ENCODE results near the gene HMGXB3.

The HMGXB3 gene

DNA sequence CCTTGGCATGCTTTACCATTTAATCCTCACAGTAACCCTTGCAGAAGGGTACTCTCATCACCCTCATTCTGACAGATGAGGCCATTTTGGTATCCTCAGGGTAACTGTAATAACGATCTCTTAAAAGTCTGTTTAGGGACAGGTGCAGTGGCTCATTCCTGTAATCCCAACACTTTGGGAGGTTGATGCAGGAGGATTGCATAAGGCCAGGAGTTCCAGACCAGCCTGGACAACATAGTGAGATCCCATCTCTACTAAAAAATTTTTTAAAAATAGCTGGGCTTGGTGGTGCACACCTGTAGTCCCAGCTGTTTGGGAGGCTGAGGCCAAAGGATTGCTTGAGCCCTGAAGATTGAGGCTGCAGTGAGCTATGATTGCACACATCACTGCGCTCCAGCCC, 54.0 kb downstream of the HMGXB3 start:
- no peak overlapping the region for H3K4me3 ChIP-seq (ENCODE audit: low read depth, low read length)
- TF ChIP-seq, protein P1, sequence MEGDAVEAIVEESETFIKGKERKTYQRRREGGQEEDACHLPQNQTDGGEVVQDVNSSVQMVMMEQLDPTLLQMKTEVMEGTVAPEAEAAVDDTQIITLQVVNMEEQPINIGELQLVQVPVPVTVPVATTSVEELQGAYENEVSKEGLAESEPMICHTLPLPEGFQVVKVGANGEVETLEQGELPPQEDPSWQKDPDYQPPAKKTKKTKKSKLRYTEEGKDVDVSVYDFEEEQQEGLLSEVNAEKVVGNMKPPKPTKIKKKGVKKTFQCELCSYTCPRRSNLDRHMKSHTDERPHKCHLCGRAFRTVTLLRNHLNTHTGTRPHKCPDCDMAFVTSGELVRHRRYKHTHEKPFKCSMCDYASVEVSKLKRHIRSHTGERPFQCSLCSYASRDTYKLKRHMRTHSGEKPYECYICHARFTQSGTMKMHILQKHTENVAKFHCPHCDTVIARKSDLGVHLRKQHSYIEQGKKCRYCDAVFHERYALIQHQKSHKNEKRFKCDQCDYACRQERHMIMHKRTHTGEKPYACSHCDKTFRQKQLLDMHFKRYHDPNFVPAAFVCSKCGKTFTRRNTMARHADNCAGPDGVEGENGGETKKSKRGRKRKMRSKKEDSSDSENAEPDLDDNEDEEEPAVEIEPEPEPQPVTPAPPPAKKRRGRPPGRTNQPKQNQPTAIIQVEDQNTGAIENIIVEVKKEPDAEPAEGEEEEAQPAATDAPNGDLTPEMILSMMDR (IDR thresholded peaks at IDR 0.05; ENCODE audit: low read depth, low read length): no peak

DNA sequence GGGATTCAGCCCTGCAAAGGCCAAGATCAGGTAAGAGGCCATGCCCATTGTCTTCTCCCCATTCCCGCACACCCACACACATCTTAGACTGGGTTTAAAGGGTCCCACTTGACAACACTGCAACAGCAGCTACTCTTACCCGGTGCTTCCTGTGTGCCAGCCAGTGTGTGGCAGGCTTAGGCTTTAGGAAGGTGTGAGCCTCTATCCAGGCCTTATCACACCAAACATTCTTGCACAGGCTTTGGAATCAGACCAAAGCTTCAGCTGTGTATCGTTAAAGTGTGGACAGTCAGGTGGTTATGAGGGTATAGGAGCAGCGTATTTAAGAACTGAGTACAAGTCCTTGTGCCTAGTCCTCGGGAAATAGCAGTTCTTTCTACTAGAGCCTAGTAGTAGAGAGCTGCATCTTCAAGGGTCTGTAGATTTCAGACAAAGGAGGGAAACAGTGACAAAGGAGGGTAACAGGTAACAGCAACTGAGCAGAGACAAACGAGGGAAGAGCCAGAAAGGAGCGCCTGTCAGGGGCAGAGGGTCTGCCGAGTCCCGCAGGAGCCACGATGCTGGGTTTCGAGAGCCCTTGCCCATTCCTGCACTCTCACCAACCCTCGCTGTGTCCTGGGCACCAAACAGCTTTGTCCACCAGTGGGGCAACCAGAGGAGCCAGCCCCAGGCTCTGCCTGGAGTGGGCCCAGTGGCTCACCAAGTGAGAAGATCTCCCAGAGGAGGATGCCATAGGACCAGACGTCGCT, 55.0 kb downstream of the HMGXB3 start:
- TF ChIP-seq, protein P1 (IDR thresholded peaks at IDR 0.05; ENCODE audit: low read depth, low read length): no peak
- no peak overlapping the region for H3K4me3 ChIP-seq (ENCODE audit: low read depth, low read length)

DNA sequence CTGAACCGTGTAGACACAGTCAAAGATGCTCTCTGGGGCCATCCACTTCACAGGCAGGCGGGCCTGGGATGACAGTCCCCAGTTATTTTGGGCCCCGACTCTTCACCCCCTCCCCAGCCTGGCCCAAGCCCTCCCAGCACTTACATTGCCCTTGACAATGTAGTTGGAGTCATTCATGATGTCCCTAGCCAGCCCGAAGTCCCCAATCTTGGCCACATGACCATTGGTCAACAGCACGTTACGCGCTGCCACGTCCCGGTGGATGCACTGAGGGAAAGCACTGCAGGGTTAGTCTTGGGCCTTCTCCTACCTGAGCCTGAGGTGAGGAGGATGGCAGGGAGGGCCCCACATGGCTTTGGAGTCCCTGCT, 55.5 kb downstream of the HMGXB3 start:
- TF ChIP-seq, protein P1 (IDR thresholded peaks at IDR 0.05; ENCODE audit: low read depth, low read length): no peak
- H3K4me3 ChIP-seq (ENCODE audit: low read depth, low read length): no peak overlapping the region

DNA sequence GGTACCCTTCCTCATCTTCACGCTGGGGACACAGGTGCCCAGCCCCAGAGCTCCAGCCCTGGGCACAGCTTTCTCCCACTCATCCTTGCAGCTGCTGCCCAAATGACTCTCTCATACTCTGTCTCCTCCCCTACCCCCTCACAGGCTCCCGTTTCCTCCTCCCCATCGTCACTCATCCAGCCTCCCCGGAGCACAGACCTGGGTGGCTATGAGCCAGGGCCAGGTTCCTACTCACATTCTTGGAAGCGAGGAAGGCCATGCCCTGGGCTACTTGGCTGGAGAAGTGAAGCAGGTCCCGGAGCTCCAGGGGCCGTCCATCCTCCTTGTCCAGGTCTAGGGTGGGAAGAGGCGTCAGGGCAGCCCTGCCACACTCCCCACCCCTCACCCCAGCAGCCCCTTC, 56.5 kb downstream of the HMGXB3 start:
- TF ChIP-seq, protein P1 (IDR thresholded peaks at IDR 0.05; ENCODE audit: low read depth, low read length): no peak
- H3K4me3 ChIP-seq (ENCODE audit: low read depth, low read length): no peak overlapping the region

DNA sequence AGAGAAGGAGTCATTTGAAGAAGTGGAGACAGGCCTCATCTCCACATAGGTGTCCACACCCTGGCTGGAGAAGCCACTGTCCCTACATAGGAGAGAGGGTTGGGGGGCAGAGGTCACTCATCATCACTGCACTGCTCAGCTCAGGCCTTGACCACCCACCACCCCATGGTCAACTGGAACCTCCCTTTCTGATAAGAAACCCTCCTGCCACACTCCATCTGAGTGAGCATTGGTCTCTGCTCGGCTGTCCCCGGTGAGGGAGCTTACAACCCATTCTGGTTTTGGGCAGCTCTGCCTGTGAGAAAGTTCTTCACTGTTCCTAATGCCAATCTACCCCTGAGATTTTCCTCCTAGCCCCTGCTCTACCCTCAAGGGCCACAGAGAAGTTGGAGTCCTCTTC, 57.0 kb downstream of the HMGXB3 start:
- TF ChIP-seq, protein P1 (IDR thresholded peaks at IDR 0.05; ENCODE audit: low read depth, low read length): no peak
- H3K4me3 ChIP-seq (ENCODE audit: low read depth, low read length): no peak overlapping the region

DNA sequence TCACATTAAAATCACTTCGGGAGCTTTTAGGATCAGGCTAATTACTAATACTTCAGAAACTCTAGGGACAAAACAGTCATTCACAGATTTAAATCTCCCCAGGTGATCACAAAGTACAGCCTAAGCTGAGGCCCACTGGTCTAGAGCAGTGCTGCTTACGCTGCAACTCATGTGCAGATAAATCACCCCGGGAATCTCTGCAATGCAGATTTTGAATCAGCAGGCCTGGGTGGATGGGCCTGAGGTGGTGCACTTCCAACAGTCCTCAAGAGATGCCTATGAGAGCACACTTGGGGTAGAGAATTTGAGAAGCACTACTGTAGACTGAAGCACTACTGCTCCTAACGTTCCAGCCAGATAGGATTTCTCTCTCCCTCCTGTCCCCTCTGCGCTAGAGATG, 57.5 kb downstream of the HMGXB3 start:
- TF ChIP-seq, protein P1 (IDR thresholded peaks at IDR 0.05; ENCODE audit: low read depth, low read length): no peak
- H3K4me3 ChIP-seq (ENCODE audit: low read depth, low read length): no peak overlapping the region

DNA sequence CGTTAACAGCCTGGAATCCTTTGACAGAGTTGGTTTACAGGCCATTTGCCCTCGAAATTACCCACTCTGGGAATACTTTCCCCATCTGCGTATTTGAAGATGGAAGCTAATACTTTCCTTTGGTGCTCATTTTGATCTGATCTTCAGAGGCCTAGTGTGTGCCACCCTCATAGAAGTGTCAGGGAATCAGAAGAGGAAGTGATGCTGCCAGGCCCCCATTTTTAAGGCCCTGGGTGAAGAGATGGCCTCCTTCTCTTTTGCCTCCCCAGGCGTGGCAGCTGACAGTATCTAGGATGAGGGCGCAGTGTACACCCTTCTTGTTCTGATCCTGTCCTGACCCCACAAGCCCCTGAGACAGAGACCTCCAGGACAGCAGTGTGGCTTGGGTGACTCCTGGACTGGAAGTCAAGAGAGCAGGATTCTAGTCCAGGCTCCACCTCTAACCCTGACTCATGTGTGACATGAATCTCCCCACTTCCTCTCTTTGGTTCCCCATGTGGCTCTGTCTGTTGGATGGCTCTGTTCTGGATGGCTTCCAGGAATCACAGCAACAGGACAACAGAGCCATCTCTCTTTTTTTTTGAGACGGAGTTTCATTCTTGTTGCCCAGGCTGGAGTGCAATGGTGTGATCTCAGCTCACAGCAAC, 58.1 kb downstream of the HMGXB3 start:
- H3K4me3 ChIP-seq (ENCODE audit: low read depth, low read length): no peak overlapping the region
- TF ChIP-seq, protein P1 (IDR thresholded peaks at IDR 0.05; ENCODE audit: low read depth, low read length): no peak
